MM.1S (cell line): ENCODE data around the gene ZNF217.
"Not testable (repeated sequence)": the region's sequence is repeated elsewhere in the genome, so short reads cannot be mapped to it uniquely, and the experiment has no call there.

Source experiments
- DNase-seq: peaks from one replicate; pipeline ENCODE4 v3.0.0-alpha.2; 2015
- H2AFZ ChIP-seq: fragments of 300-600 bp; sonication (generic); 2 replicates; pipeline ENCODE4 v1.6.0; 2016; ENCODE audit warnings: antibody characterized with exemption, low read length
- H3F3A ChIP-seq: fragments of 300-600 bp; sonication (generic); 2 replicates; pipeline ENCODE4 v1.6.1; 2016; ENCODE audit warnings: mild to moderate bottlenecking, antibody characterized with exemption, low read length, moderate library complexity, mixed read lengths; ENCODE audit not compliant: insufficient read depth
- H3K27ac ChIP-seq: fragments of 300-600 bp; sonication (generic); 2 replicates; pipeline ENCODE4 v1.5.1; 2016; ENCODE audit warnings: mild to moderate bottlenecking, low read length
- H3K27me3 ChIP-seq: fragments of 300-600 bp; sonication (generic); replicated peaks from 2 replicates; pipeline ENCODE4 v1.6.0; 2016; ENCODE audit warnings: low read length; ENCODE audit not compliant: insufficient read depth
- H3K36me3 ChIP-seq: fragments of 300-600 bp; sonication (generic); replicated peaks from 2 replicates; pipeline ENCODE4 v1.6.1; 2016; ENCODE audit warnings: mild to moderate bottlenecking, low read length, mixed read lengths; ENCODE audit not compliant: insufficient read depth
- H3K4me1 ChIP-seq: fragments of 300-600 bp; sonication (generic); 2 replicates; pipeline ENCODE4 v1.6.1; 2016; ENCODE audit warnings: low read length, mixed read lengths
- H3K4me2 ChIP-seq: fragments of 300-600 bp; sonication (generic); 2 replicates; pipeline ENCODE4 v1.6.0; 2016; ENCODE audit warnings: low read depth, low read length
- H3K4me3 ChIP-seq: fragments of 300-600 bp; sonication (generic); 2 replicates; pipeline ENCODE4 v1.5.1; 2016; ENCODE audit warnings: low read length, mixed read lengths
- H3K79me2 ChIP-seq: fragments of 300-600 bp; sonication (generic); 2 replicates; pipeline ENCODE4 v1.6.1; 2016; ENCODE audit warnings: mixed run types, low read length, mixed read lengths
- H3K9ac ChIP-seq: fragments of 300-600 bp; sonication (generic); 2 replicates; pipeline ENCODE4 v1.6.1; 2016; ENCODE audit warnings: low read length, mixed read lengths
- H3K9me2 ChIP-seq: fragments of 300-600 bp; sonication (generic); replicated peaks from 2 replicates; pipeline ENCODE4 v1.6.1; 2016; ENCODE audit warnings: mild to moderate bottlenecking, low read length, mixed read lengths; ENCODE audit not compliant: insufficient read depth
- H3K9me3 ChIP-seq: fragments of 300-600 bp; sonication (generic); replicated peaks from 2 replicates; pipeline ENCODE4 v1.6.1; 2016; ENCODE audit warnings: mild to moderate bottlenecking, low read length, mixed read lengths; ENCODE audit not compliant: insufficient read depth
- H4K20me1 ChIP-seq: fragments of 300-600 bp; sonication (generic); 2 replicates; pipeline ENCODE4 v1.6.1; 2016; ENCODE audit warnings: mild to moderate bottlenecking, low read length, moderate library complexity, mixed read lengths; ENCODE audit not compliant: insufficient read depth
- CTCF ChIP-seq: fragments of 300-600 bp; sonication (generic); IDR thresholded peaks from 2 replicates; pipeline ENCODE4 v1.5.1; 2016; ENCODE audit warnings: antibody characterized with exemption, low read length, mixed read lengths
- EZH2 ChIP-seq: fragments of 300-600 bp; sonication (generic); optimal IDR thresholded peaks from 2 replicates; pipeline ENCODE3; 2017; ENCODE audit warnings: low read depth, mild to moderate bottlenecking, antibody characterized with exemption, low read length, mixed read lengths
- EZH2phosphoT487 ChIP-seq: fragments of 300-600 bp; sonication (generic); IDR thresholded peaks from 2 replicates; pipeline ENCODE4 v1.6.1; 2018; ENCODE audit warnings: antibody characterized with exemption, low read length

ZNF217 gene

DNA sequence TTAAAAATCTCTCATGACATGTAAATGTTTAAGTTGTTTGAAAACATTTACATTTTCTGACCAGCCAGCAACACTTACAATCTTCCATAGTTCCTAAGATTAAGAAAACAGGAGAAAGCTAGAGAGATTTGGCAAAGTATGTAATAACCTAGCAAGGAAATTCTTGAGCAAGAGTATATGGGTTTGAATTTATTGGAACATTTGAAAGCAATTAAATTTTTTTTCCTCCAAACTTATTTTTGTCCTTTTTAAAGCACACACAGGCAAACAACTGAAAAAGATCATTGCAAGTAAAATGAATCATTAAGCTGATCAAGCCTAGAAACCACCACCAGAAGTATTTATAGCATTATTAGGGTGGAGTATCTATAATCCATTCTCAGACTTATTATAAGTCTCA lies 20.1 kb upstream of the ZNF217 start:
- no peak overlapping the region for H3K4me3 ChIP-seq
- no peaks in the 10 kb centered on the region for H3K9me2 ChIP-seq
- no peaks in the 10 kb centered on the region for H4K20me1 ChIP-seq
- H3K36me3 ChIP-seq: no peaks in the 10 kb centered on the region
- no peaks in the 10 kb centered on the region for H3K27me3 ChIP-seq
- H3K27ac ChIP-seq: no peak overlapping the region
- TF ChIP-seq CTCF (no peak), EZH2 (no peak), EZH2phosphoT487 (no peak)
- H3K9ac ChIP-seq: no peak overlapping the region
- no peak overlapping the region for H3K4me2 ChIP-seq
- H2AFZ ChIP-seq: no peak overlapping the region
- DNase-seq: no peak
- H3K4me1 ChIP-seq: peaks cover 23% of the 10 kb centered on the region
- peaks cover 10% of the 10 kb centered on the region for H3K79me2 ChIP-seq
- H3F3A ChIP-seq: peaks cover 37% of the 10 kb centered on the region
- H3K9me3 ChIP-seq: no peaks in the 10 kb centered on the region

- not testable (repeated sequence) for H3K4me3 ChIP-seq, H4K20me1 ChIP-seq, H3K36me3 ChIP-seq, H3K27me3 ChIP-seq, H3K4me2 ChIP-seq, H2AFZ ChIP-seq, H3K9ac ChIP-seq, DNase-seq, H3K9me2 ChIP-seq, H3K9me3 ChIP-seq
- peak overlapping the region; percentile 94; the same call in 1 of the 2 replicates for H3K27ac ChIP-seq
- peaks cover 37% of the 10 kb centered on the region for H3F3A ChIP-seq
- peaks cover 26% of the 10 kb centered on the region for H3K4me1 ChIP-seq
- peaks cover 18% of the 10 kb centered on the region for H3K79me2 ChIP-seq
These were observed 18.6 kb upstream of the ZNF217 start for GRCh38 chr20:53612289-53612688.

DNA sequence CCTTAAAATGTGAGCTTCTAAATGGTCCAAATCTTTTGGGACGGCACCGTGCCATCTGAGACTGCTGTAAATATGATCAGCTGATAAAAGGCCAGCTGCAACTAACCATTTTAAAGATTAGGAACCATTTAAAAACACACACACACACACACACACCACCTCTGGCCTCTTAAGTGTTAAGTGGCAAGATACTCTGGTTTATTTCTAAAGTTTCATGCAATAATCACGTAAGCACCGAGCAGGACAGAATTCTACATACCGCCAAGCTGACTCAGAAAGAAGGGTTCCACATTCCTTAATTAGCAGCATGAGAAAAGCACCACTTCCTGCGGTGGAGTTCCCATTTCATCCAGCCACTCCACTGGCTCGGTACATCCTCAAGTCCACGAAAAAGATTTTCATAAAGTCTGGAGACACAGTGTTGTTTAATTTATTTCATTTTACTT lies 17.8 kb upstream of the ZNF217 start:
- peak overlapping the region; percentile 73 for H3K9ac ChIP-seq
- peak overlapping the region; percentile 56 for H3K4me3 ChIP-seq

More for the DNA sequence above, 17.8 kb upstream of the ZNF217 start:
- Histone ChIP-seq H3K27ac (peak overlapping the region; percentile 94), H2AFZ (peak overlapping the region; percentile 51), H3K36me3 (no peaks in the 10 kb centered on the region), H3K4me2 (peak overlapping the region; percentile 77), H3K79me2 (peaks cover 22% of the 10 kb centered on the region), H3K9me3 (no peaks in the 10 kb centered on the region), H3K4me1 (peaks cover 26% of the 10 kb centered on the region), H3K27me3 (no peaks in the 10 kb centered on the region), H3F3A (peaks cover 37% of the 10 kb centered on the region), H3K9me2 (no peaks in the 10 kb centered on the region), H4K20me1 (no peaks in the 10 kb centered on the region)
- peak; percentile 76 for DNase-seq
- TF ChIP-seq EZH2phosphoT487 (no peak), EZH2 (no peak), CTCF (no peak)
